K562 (cell line): ENCODE data around the gene SCN8A. TPM values are rescaled to one million over a fixed set of nuclear protein-coding genes. Genes with fewer than 3 reads are reported as not detected.

ENCODE experiments used
- ATAC-seq: fragments of 200-7000 bp; cut with Tn5 transposase; 3 replicates; pipeline ENCODE4 v1.9.1; 2020; ENCODE audit warnings: moderate library complexity
- BruUV-seq: library from RNA; stranded (reverse); fragments of 400-500 nt; replicated peaks from 2 replicates; lab custom pipeline; 2021; lab: Mats Ljungman, UMichigan
- CTCF ChIA-PET: fragments of 300-600 bp; formaldehyde crosslinking; extraction: SDS; loops from one replicate; lab custom pipeline; 2021; ENCODE audit warnings: low intra/inter-chr PET ratio; lab: Yijun Ruan, JAX
- POLR2A ChIA-PET: fragments of 300-600, 350-650 bp; sonication (Branson Sonifier 250); formaldehyde crosslinking; extraction: SDS; loops from one replicate; lab custom pipeline; 2021; ENCODE audit warnings: antibody characterized with exemption, inconsistent platforms; lab: Yijun Ruan, JAX
- DNase-seq, 4 experiments: peaks; one replicate each; pipeline versions ENCODE4 v3.0.0 to v3.0.0-alpha.2; 2011 to 2018; ENCODE audit warnings: low spot score in 3 of 4, mixed read lengths in 3 of 4; ENCODE audit errors: extremely low read depth in 1 of 4
- FAIRE-seq: peaks from 2 replicates; lab custom pipeline; 2011; peaks lifted over from hg19 to GRCh38; lab: Jason Lieb, UNC
- H2AFZ ChIP-seq: 2 replicates; pipeline ENCODE4 v1.6.0; 2011; ENCODE audit warnings: low read depth, low read length, control low read depth, inconsistent platforms
- H3K27ac ChIP-seq: fragments of 200-600 bp; 3 replicates; pipeline ENCODE4 v1.8.0; 2011; ENCODE audit warnings: low read depth, mild to moderate bottlenecking, control low read depth, inconsistent platforms, low read length, moderate library complexity, mixed read lengths; ENCODE audit errors: extremely low read depth
- H3K27me3 ChIP-seq, 2 experiments: fragments of 300-600 bp in 1 of 2; 2 replicates in 1 of 2; 3 replicates in 1 of 2; pipeline versions ENCODE4 v1.6.0 to v1.8.0; 2011; ENCODE audit warnings: inconsistent platforms in 2 of 2, low read length in 2 of 2, mild to moderate bottlenecking in 1 of 2, mixed read lengths in 1 of 2, moderate library complexity in 1 of 2; ENCODE audit not compliant: control insufficient read depth in 2 of 2, insufficient read depth in 2 of 2
- H3K36me3 ChIP-seq: fragments of 300-600 bp; 3 replicates; pipeline ENCODE4 v1.8.0; 2011; ENCODE audit warnings: mild to moderate bottlenecking, low read length, inconsistent platforms; ENCODE audit not compliant: control insufficient read depth, insufficient read depth
- H3K4me1 ChIP-seq, 2 experiments: fragments of 200-600 bp in 1 of 2; replicated peaks in 1 of 2; 2 replicates in 1 of 2; 3 replicates in 1 of 2; pipeline versions ENCODE4 v1.5.1 to v1.8.0; 2011; ENCODE audit warnings: inconsistent platforms in 2 of 2, low read length in 2 of 2, mild to moderate bottlenecking in 1 of 2, mixed read lengths in 1 of 2, moderate library complexity in 1 of 2; ENCODE audit not compliant: control insufficient read depth in 2 of 2, insufficient read depth in 2 of 2
- H3K4me2 ChIP-seq: 2 replicates; pipeline ENCODE4 v1.6.1; 2011; ENCODE audit warnings: low read length, control low read depth, inconsistent platforms, mixed read lengths; ENCODE audit not compliant: insufficient read depth
- H3K4me3 ChIP-seq: fragments of 200-600 bp; sonication (generic), shearing (Covaris generic); 2 replicates; pipeline ENCODE4 v1.5.1; 2016; ENCODE audit warnings: control low read depth, inconsistent platforms
- H3K79me2 ChIP-seq: fragments of 200-600 bp; 3 replicates; pipeline ENCODE4 v1.8.0; 2011; ENCODE audit warnings: low read length, inconsistent platforms; ENCODE audit not compliant: control insufficient read depth, insufficient read depth
- H3K9ac ChIP-seq, 2 experiments: 2 replicates each; pipeline versions ENCODE4 v1.6.0 to v1.6.1; 2011; ENCODE audit warnings: low read depth in 2 of 2, low read length in 2 of 2, control low read depth in 1 of 2, inconsistent platforms in 1 of 2, mild to moderate bottlenecking in 1 of 2, mixed read lengths in 1 of 2; ENCODE audit not compliant: insufficient read depth in 1 of 2
- H3K9me1 ChIP-seq: one replicate; pipeline ENCODE4 v1.6.0; 2011; ENCODE audit warnings: inconsistent platforms, mild to moderate bottlenecking, low read length, moderate library complexity; ENCODE audit not compliant: control insufficient read depth, insufficient read depth
- H3K9me3 ChIP-seq: replicated peaks from 2 replicates; pipeline ENCODE4 v1.5.1; 2011; ENCODE audit warnings: low read depth, low read length, inconsistent platforms; ENCODE audit not compliant: control insufficient read depth, insufficient read depth
- H4K20me1 ChIP-seq: replicated peaks from 2 replicates; pipeline ENCODE4 v1.6.1; 2011; ENCODE audit warnings: low read length, inconsistent platforms, mixed read lengths; ENCODE audit not compliant: control insufficient read depth, insufficient read depth
- ASH1L ChIP-seq: fragments of 450-650 bp; IDR thresholded peaks from 2 replicates; pipeline ENCODE4 v1.6.1; 2018; ENCODE audit warnings: borderline replicate concordance, mild to moderate bottlenecking, low read depth; ENCODE audit not compliant: partially characterized antibody
- CBX5 ChIP-seq: IDR thresholded peaks from 2 replicates; pipeline ENCODE4 v1.6.1; 2014; ENCODE audit warnings: low read depth, borderline replicate concordance
- CCNT2 ChIP-seq: IDR thresholded peaks from 2 replicates; pipeline ENCODE4 v1.6.1; 2011; ENCODE audit warnings: borderline replicate concordance, low read depth, mild to moderate bottlenecking, moderate library complexity, mixed read lengths, low read length; ENCODE audit not compliant: insufficient read length; ENCODE audit errors: extremely low read depth
- CREBBP ChIP-seq: IDR thresholded peaks from one replicate; pipeline ENCODE4 v1.6.1; 2012; ENCODE audit warnings: low read depth, mild to moderate bottlenecking, control low read depth, inconsistent platforms, low read length
- KDM2B ChIP-seq: fragments of 250-450 bp; sonication (Bioruptor Pico); IDR thresholded peaks from 2 replicates; pipeline ENCODE4 v1.8.0; 2021; ENCODE audit warnings: mild to moderate bottlenecking, moderate library complexity
- NFATC3 ChIP-seq: fragments of 450-650 bp; IDR thresholded peaks from 2 replicates; pipeline ENCODE4 v1.6.1; 2017; ENCODE audit warnings: mild to moderate bottlenecking
- POLR2B ChIP-seq: fragments of 450-650 bp; IDR thresholded peaks from 2 replicates; pipeline ENCODE4 v1.6.1; 2018; ENCODE audit warnings: low read depth; ENCODE audit not compliant: partially characterized antibody
- RBM15 ChIP-seq: fragments of 200-400 bp; formaldehyde crosslinking; IDR thresholded peaks from 2 replicates; pipeline ENCODE4 v1.6.1; 2018; ENCODE audit warnings: mild to moderate bottlenecking, low read length, moderate library complexity; ENCODE audit not compliant: insufficient read depth
- TCF7 ChIP-seq: sonication (generic); IDR thresholded peaks from 2 replicates; pipeline ENCODE4 v1.6.1; 2016; ENCODE audit warnings: antibody characterized with exemption, borderline replicate concordance
- TEAD1 ChIP-seq, 2 experiments: fragments of 450-650 bp in 1 of 2; sonication (generic) in 1 of 2; formaldehyde crosslinking; IDR thresholded peaks; 2 replicates each; pipeline versions ENCODE4 v1.4.0 to v1.8.0; 2020 to 2022; ENCODE audit warnings: mild to moderate bottlenecking in 2 of 2, missing genetic modification reagents in 1 of 2
- ZFP36 ChIP-seq: fragments of 150-350 bp; IDR thresholded peaks from 2 replicates; pipeline ENCODE4 v1.6.1; 2018; ENCODE audit warnings: low read length, low read depth; ENCODE audit not compliant: partially characterized antibody
- ZNF444 ChIP-seq: fragments of 250-450 bp; sonication (Bioruptor Pico); IDR thresholded peaks from 2 replicates; pipeline ENCODE4 v1.4.0; 2020; ENCODE audit warnings: mild to moderate bottlenecking, moderate library complexity
- ZNF583 ChIP-seq: fragments of 250-450 bp; sonication (Bioruptor Pico); IDR thresholded peaks from 2 replicates; pipeline ENCODE4 v1.4.0; 2020
- ZNF586 ChIP-seq: fragments of 450-650 bp; formaldehyde crosslinking; conservative IDR thresholded peaks from 2 replicates; pipeline ENCODE4 v1.4.0; 2020; ENCODE audit warnings: mild to moderate bottlenecking, moderate library complexity
- WGBS: fragments of 100-300 bp; shearing (Covaris generic); methylation state at CpG from one replicate; pipeline ENCODE4 v1.1.6; 2016; ENCODE audit warnings: low coverage, mixed read lengths; ENCODE audit not compliant: insufficient coverage; ENCODE audit errors: missing lambda C conversion rate; 5-methylcytosine and 5-hydroxymethylcytosine counted together
- in situ Hi-C: fragments of 300-500 bp; cut with MboI; formaldehyde crosslinking; loops from 4 replicates; pipeline ENCODE4 v1.15.0; 2018; ENCODE audit warnings: inconsistent platforms, mixed read lengths
- intact Hi-C: fragments of 100-400 bp; cut with micrococcal nuclease; formaldehyde crosslinking; loops from 2 replicates; pipeline ENCODE4 v1.14.2; 2022
- polyA plus RNA-seq, 8 experiments: library from polyadenylated mRNA; depleted of rRNA in 4 of 8; stranded (reverse) in 5 of 8; unstranded in 3 of 8; fragments of >200 nt; fragmentation: Nextera tagmentation in 2 of 8; fragmentation: Illumina TruSeq in 1 of 8; extraction: Ambion mirVana in 2 of 8; extraction: Trizol in 1 of 8; gene quantifications; 2 replicates each; pipeline versions ENCODE4 v1.2.1 to v1.2.3, GENCODE V29; 2011 to 2014; ENCODE audit warnings: inconsistent platforms in 1 of 8, missing spikeins in 1 of 8
- total RNA-seq, 7 experiments: library from RNA; depleted of rRNA in 6 of 7; stranded (reverse); fragments of >200 nt in 6 of 7; fragmentation: Illumina TruSeq in 2 of 7; extraction: Trizol in 2 of 7; gene quantifications; 2 replicates each; pipeline versions ENCODE4 v1.2.1 to v1.2.3, GENCODE V29; 2011 to 2021; ENCODE audit warnings: low replicate concordance in 1 of 7
- TF ChIP-seq, protein P1 (sequence below): fragments of 250-450 bp; sonication (Bioruptor Pico); IDR thresholded peaks from 2 replicates; pipeline ENCODE4 v1.4.0; 2020; ENCODE audit warnings: mild to moderate bottlenecking
- TF ChIP-seq, protein P2 (sequence below): fragments of 250-450 bp; sonication (Bioruptor Pico); IDR thresholded peaks from 2 replicates; pipeline ENCODE4 v1.8.0; 2022; ENCODE audit warnings: moderate library complexity, mild to moderate bottlenecking, inconsistent platforms
- TF ChIP-seq, protein P3 (sequence below): fragments of 250-450 bp; sonication (Bioruptor Pico); IDR thresholded peaks from 2 replicates; pipeline ENCODE4 v1.5.0; 2022; ENCODE audit warnings: mild to moderate bottlenecking
- TF ChIP-seq, protein P4 (sequence below): sonication (generic); formaldehyde crosslinking; IDR thresholded peaks from 2 replicates; pipeline ENCODE4 v1.8.1; 2022; ENCODE audit warnings: missing genetic modification reagents

Gene SCN8A
- total and polyA plus RNA-seq, 9 of the 15 experiments (the other 6 are each of a cell fraction or from before 2014, with no cell fraction given), result 0.03 to 0.29 (median 0.15) TPM; not detected in 1

DNA sequence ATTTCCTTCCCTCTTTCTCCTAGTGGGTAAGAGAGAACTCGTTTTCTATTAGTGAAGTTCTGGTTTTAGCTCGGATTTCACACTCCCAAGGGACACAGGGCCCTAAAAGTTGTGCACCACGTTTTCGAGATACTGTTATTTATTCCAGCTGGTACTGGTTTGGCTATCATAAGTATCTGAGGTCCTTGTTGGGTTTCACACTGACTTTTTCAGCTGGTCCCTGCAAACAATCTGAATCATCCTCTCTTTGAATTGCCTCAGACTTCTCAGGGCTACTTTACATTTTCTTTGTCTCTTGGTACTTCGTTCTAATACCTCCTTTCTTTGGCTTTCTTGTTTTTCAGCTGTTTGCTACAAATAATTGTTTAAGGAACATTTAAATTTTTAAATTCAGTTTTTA, 75.7 kb downstream of the SCN8A start:
- ChIA-PET CTCF (no interaction called here), POLR2A (no interaction called here)
- H2AFZ ChIP-seq, result no peak overlapping the region
- H3K27ac ChIP-seq, result no peak overlapping the region
- DNase-seq (no peak), FAIRE-seq (no peak), ATAC-seq (no peak)
- in situ Hi-C loops, result no loop called here
- H4K20me1 ChIP-seq, result no peaks in the 10 kb centered on the region
- H3K4me1 ChIP-seq, result no peaks in the 10 kb centered on the region
- intact Hi-C loops, result no loop called here
- H3K4me3 ChIP-seq, result no peak overlapping the region
- no peaks in the 10 kb centered on the region for H3K36me3 ChIP-seq
- H3K9me3 ChIP-seq, result no peaks in the 10 kb centered on the region
- no TSS peak for BruUV-seq
- no peaks in the 10 kb centered on the region for H3K9me1 ChIP-seq
- no peak overlapping the region for H3K9ac ChIP-seq
- H3K4me2 ChIP-seq, result no peak overlapping the region
- H3K27me3 ChIP-seq, result peaks cover 0 to 7% of the 10 kb centered on the region in 2 experiments; a peak in 2 of 5 replicates
- 8% methylated on average over 5 of the region's 5 CpGs for WGBS
- H3K79me2 ChIP-seq, result no peaks in the 10 kb centered on the region
- TF ChIP-seq ZNF444 (CRISPR knock-in tag) (no peak), RBM15 (no peak), ZFP36 (no peak), CREBBP (no peak), TEAD1 (CRISPR knock-in tag; IDR thresholded peaks at IDR 0.05) (no peak), TCF7 (no peak), CCNT2 (no peak), ASH1L (no peak), NFATC3 (no peak), CBX5 (no peak), ZNF583 (no peak), ZNF586 (CRISPR knock-in tag) (no peak), KDM2B (CRISPR knock-in tag) (no peak), POLR2B (no peak)
- TF ChIP-seq, protein P1, sequence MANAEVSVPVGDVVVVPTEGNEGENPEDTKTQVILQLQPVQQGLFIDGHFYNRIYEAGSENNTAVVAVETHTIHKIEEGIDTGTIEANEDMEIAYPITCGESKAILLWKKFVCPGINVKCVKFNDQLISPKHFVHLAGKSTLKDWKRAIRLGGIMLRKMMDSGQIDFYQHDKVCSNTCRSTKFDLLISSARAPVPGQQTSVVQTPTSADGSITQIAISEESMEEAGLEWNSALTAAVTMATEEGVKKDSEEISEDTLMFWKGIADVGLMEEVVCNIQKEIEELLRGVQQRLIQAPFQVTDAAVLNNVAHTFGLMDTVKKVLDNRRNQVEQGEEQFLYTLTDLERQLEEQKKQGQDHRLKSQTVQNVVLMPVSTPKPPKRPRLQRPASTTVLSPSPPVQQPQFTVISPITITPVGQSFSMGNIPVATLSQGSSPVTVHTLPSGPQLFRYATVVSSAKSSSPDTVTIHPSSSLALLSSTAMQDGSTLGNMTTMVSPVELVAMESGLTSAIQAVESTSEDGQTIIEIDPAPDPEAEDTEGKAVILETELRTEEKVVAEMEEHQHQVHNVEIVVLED (CRISPR knock-in tag), result no peak
- TF ChIP-seq, protein P2, sequence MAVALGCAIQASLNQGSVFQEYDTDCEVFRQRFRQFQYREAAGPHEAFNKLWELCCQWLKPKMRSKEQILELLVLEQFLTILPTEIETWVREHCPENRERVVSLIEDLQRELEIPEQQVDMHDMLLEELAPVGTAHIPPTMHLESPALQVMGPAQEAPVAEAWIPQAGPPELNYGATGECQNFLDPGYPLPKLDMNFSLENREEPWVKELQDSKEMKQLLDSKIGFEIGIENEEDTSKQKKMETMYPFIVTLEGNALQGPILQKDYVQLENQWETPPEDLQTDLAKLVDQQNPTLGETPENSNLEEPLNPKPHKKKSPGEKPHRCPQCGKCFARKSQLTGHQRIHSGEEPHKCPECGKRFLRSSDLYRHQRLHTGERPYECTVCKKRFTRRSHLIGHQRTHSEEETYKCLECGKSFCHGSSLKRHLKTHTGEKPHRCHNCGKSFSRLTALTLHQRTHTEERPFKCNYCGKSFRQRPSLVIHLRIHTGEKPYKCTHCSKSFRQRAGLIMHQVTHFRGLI (CRISPR knock-in tag), result no peak
- TF ChIP-seq, protein P3, sequence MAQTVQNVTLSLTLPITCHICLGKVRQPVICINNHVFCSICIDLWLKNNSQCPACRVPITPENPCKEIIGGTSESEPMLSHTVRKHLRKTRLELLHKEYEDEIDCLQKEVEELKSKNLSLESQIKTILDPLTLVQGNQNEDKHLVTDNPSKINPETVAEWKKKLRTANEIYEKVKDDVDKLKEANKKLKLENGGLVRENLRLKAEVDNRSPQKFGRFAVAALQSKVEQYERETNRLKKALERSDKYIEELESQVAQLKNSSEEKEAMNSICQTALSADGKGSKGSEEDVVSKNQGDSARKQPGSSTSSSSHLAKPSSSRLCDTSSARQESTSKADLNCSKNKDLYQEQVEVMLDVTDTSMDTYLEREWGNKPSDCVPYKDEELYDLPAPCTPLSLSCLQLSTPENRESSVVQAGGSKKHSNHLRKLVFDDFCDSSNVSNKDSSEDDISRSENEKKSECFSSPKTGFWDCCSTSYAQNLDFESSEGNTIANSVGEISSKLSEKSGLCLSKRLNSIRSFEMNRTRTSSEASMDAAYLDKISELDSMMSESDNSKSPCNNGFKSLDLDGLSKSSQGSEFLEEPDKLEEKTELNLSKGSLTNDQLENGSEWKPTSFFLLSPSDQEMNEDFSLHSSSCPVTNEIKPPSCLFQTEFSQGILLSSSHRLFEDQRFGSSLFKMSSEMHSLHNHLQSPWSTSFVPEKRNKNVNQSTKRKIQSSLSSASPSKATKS, result no peak
- TF ChIP-seq, protein P4, sequence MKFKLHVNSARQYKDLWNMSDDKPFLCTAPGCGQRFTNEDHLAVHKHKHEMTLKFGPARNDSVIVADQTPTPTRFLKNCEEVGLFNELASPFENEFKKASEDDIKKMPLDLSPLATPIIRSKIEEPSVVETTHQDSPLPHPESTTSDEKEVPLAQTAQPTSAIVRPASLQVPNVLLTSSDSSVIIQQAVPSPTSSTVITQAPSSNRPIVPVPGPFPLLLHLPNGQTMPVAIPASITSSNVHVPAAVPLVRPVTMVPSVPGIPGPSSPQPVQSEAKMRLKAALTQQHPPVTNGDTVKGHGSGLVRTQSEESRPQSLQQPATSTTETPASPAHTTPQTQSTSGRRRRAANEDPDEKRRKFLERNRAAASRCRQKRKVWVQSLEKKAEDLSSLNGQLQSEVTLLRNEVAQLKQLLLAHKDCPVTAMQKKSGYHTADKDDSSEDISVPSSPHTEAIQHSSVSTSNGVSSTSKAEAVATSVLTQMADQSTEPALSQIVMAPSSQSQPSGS, result no peak
